Activated CD8-positive, alpha-beta T cell treated with anti-CD3 and anti-CD28 coated beads for 36 hours (primary cell): ENCODE results near the gene MRM1. TPM values are rescaled to one million over a fixed set of nuclear protein-coding genes. Genes with fewer than 3 reads are reported as not detected.

Experiments used
- ATAC-seq: fragments of 200-7000 bp; cut with Tn5 transposase; one replicate; pipeline ENCODE4 v1.10.0; 2021; ENCODE audit warnings: mild to moderate bottlenecking, moderate library complexity
- CTCF ChIA-PET: fragments of 350-600 bp; sonication (Branson Sonifier 250); formaldehyde crosslinking; loops from one replicate; lab custom pipeline; 2021; ENCODE audit warnings: antibody characterized with exemption; lab: Charles Lee
- POLR2A ChIA-PET: fragments of 350-600 bp; sonication (Branson Sonifier 250); formaldehyde crosslinking; loops from one replicate; lab custom pipeline; 2021; ENCODE audit warnings: antibody characterized with exemption; lab: Charles Lee
- DNase-seq: peaks from one replicate; pipeline ENCODE4 v3.0.0-alpha.2; 2020
- H3K27ac Mint-ChIP-seq: one replicate; pipeline ENCODE4 v1.8.0; 2021; ENCODE audit warnings: mild to moderate bottlenecking, mixed read lengths
- H3K27me3 Mint-ChIP-seq: one replicate; pipeline ENCODE4 v1.8.0; 2021; ENCODE audit warnings: mixed read lengths
- H3K36me3 Mint-ChIP-seq: one replicate; pipeline ENCODE4 v1.8.0; 2021; ENCODE audit warnings: low read depth, mixed read lengths
- H3K4me1 Mint-ChIP-seq: one replicate; pipeline ENCODE4 v1.8.0; 2021; ENCODE audit warnings: low read depth, mixed read lengths
- H3K4me3 Mint-ChIP-seq: one replicate; pipeline ENCODE4 v1.8.0; 2021; ENCODE audit warnings: mild to moderate bottlenecking, moderate library complexity, mixed read lengths
- H3K9me3 Mint-ChIP-seq: one replicate; pipeline ENCODE4 v1.8.0; 2021; ENCODE audit warnings: mixed read lengths
- intact Hi-C: fragments of 100-400 bp; cut with micrococcal nuclease; formaldehyde crosslinking; loops from one replicate; pipeline ENCODE4 v1.10.0; 2022
- total RNA-seq, 2 experiments: library from RNA; stranded (reverse); gene quantifications; one replicate each; pipeline ENCODE4 v1.2.3, GENCODE V29; 2021
- TF ChIP-seq, protein P1 (sequence below): fragments of 200-600 bp; IDR thresholded peaks from one replicate; pipeline ENCODE4 v1.8.0; 2022; ENCODE audit warnings: antibody characterized with exemption, mild to moderate bottlenecking

The MRM1 gene
- total RNA-seq, 2 experiments from 2014 or later, result 24.5 to 27.4 TPM

DNA sequence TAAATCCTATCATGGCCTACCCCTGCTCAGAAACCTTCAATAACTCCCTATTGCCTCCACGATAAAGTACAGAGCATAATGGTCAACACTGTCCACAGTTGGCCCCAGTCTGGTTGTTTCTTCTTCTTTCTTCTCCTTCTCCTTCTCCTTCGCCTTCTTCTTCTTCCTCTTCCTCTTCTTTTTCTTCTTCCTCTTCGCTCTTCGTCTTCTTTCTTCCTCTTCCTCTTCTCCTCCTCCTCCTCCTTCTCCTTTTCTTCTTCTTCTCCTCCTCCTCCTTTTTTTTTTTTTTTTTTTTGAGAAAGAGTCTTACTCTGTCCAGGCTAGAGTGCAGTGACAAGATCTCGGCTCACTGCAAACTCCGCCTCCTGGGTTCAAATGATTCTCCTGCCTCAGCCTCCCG, 23.8 kb downstream of the MRM1 start:
- no peak overlapping the region for H3K27ac Mint-ChIP-seq
- H3K9me3 Mint-ChIP-seq, result no peaks in the 10 kb centered on the region
- H3K4me3 Mint-ChIP-seq, result no peak overlapping the region
- ATAC-seq, result no peak
- no peaks in the 10 kb centered on the region for H3K27me3 Mint-ChIP-seq
- ChIA-PET CTCF (interaction anchor here (0.6 to 2.2 kb wide), 16 partner anchors 9 to 473 kb away, joined by 3 to 21 read pairs (median 4); no protein-coding TSS in a partner anchor), POLR2A (interaction anchor here (0.6 kb wide), 1 partner anchor 14 kb away, joined by 3 read pairs; no protein-coding TSS in a partner anchor)
- no peak for DNase-seq
- no peaks in the 10 kb centered on the region for H3K36me3 Mint-ChIP-seq
- TF ChIP-seq, protein P1, sequence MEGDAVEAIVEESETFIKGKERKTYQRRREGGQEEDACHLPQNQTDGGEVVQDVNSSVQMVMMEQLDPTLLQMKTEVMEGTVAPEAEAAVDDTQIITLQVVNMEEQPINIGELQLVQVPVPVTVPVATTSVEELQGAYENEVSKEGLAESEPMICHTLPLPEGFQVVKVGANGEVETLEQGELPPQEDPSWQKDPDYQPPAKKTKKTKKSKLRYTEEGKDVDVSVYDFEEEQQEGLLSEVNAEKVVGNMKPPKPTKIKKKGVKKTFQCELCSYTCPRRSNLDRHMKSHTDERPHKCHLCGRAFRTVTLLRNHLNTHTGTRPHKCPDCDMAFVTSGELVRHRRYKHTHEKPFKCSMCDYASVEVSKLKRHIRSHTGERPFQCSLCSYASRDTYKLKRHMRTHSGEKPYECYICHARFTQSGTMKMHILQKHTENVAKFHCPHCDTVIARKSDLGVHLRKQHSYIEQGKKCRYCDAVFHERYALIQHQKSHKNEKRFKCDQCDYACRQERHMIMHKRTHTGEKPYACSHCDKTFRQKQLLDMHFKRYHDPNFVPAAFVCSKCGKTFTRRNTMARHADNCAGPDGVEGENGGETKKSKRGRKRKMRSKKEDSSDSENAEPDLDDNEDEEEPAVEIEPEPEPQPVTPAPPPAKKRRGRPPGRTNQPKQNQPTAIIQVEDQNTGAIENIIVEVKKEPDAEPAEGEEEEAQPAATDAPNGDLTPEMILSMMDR, result no peak
- intact Hi-C loops, result loop anchor here (5.0 kb wide), 2 partner anchors 82 to 422 kb away; no protein-coding TSS in a partner anchor
- H3K4me1 Mint-ChIP-seq, result no peaks in the 10 kb centered on the region

DNA sequence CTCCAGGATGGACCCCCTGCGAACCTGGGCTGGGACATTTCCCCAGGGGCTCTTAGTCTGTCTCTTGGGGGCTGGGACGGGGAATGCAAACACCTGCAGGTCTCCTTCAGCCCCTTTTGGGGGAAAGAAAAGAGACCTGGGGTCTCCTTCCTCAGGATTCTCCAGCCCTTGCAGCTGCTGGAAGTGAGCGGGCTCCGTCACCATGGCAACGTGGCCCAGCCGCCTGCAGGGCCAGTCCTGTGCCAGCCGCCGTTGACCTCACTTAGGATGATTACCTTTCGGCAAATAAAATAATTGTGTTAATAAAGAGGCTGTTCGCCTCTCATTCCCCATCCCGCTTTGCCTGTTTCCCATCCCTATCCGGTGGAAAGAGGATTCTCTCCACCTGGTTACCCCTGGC, 25.7 kb downstream of the MRM1 start:
- no peaks in the 10 kb centered on the region for H3K36me3 Mint-ChIP-seq
- TF ChIP-seq, protein P1, result no peak
- ChIA-PET POLR2A (no interaction called here), CTCF (interaction anchor here (0.9 to 3.3 kb wide), 5 partner anchors 12 to 131 kb away, joined by 3 to 21 read pairs (median 10); no protein-coding TSS in a partner anchor)
- no peak overlapping the region for H3K4me3 Mint-ChIP-seq
- H3K27me3 Mint-ChIP-seq, result no peaks in the 10 kb centered on the region
- no peaks in the 10 kb centered on the region for H3K4me1 Mint-ChIP-seq
- intact Hi-C loops, result loop anchor here (5.0 kb wide), 2 partner anchors 80 to 420 kb away; no protein-coding TSS in a partner anchor
- no peaks in the 10 kb centered on the region for H3K9me3 Mint-ChIP-seq
- no peak overlapping the region for H3K27ac Mint-ChIP-seq
- DNase-seq, result no peak
- ATAC-seq, result no peak

DNA sequence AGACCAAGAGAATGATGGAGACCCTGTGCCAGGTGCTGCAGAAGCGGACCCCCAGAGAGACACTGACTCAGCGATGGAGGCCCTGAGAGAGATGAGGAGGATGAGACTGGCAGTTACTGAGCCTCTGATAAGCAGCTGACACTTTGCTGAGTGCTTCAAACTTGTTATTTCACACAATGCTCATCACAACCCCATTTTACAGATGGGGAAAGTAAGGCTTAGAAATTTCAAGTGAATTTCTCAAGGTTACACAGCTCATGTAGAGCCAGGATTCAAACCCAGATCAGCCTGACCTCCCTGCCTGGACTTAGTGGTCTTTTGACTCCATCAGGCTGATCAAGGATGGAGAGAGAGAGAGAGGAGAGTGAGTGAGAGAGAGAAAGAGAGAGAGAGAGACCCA, 27.2 kb downstream of the MRM1 start:
- H3K4me1 Mint-ChIP-seq, result no peaks in the 10 kb centered on the region
- H3K27ac Mint-ChIP-seq, result no peak overlapping the region
- TF ChIP-seq, protein P1, result no peak
- peaks cover 5% of the 10 kb centered on the region for H3K27me3 Mint-ChIP-seq
- H3K9me3 Mint-ChIP-seq, result no peaks in the 10 kb centered on the region
- ATAC-seq, result no peak
- H3K36me3 Mint-ChIP-seq, result no peaks in the 10 kb centered on the region
- intact Hi-C loops, result loop anchor here (5.0 kb wide), 2 partner anchors 79 to 419 kb away; no protein-coding TSS in a partner anchor
- DNase-seq, result no peak
- H3K4me3 Mint-ChIP-seq, result no peak overlapping the region
- CTCF ChIA-PET, result interaction anchor here (0.5 to 4.3 kb wide), 19 partner anchors 8 to 1074 kb away, joined by 3 to 34 read pairs (median 4); no protein-coding TSS in a partner anchor
- POLR2A ChIA-PET, result interaction anchor here (1.1 to 1.2 kb wide), 2 partner anchors 29 to 97 kb away, joined by 3 to 4 read pairs; no protein-coding TSS in a partner anchor

DNA sequence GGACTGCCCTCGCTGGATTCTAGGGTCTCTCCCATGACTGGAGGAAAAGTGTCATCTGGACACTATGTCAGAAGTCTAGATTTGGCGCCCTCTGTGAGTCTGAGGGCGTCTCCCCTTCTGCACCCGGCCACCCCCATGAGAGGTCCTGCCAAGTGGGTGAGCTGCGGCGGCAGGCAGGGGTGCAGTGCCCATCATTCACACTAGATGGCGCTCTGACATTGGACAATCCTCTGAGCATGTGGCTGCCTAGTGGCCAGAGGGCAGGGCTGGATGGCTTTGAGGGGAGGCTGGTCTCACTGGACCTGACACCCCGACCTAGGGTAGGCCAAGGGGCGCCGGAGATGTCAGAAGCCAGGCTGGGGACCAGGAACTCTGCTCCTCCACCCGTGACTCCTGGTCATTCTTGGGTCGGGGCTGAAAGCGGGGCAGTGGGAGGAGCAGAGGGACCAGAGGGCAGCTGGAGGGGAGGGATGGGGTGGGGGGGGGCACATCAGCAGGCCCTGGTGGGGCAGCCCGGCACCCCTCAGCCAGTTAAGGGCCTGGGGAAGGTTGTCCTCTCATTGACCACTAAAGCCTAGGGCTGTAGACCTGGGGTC, 28.0 kb downstream of the MRM1 start:
- H3K9me3 Mint-ChIP-seq, result no peaks in the 10 kb centered on the region
- CTCF ChIA-PET, result interaction anchor here (0.5 to 4.3 kb wide), 16 partner anchors 25 to 1073 kb away, joined by 3 to 34 read pairs (median 4); no protein-coding TSS in a partner anchor
- H3K27me3 Mint-ChIP-seq, result peaks cover 5% of the 10 kb centered on the region
- intact Hi-C loops, result loop anchor here (5.0 kb wide), 2 partner anchors 78 to 418 kb away; no protein-coding TSS in a partner anchor
- ATAC-seq, result peak; percentile 96
- TF ChIP-seq, protein P1, result peak; percentile 95
- POLR2A ChIA-PET, result interaction anchor here (1.2 kb wide), 1 partner anchor 96 kb away, joined by 3 read pairs; no protein-coding TSS in a partner anchor
- H3K4me1 Mint-ChIP-seq, result no peaks in the 10 kb centered on the region
- H3K36me3 Mint-ChIP-seq, result no peaks in the 10 kb centered on the region
- peak; percentile 85 for DNase-seq
- H3K4me3 Mint-ChIP-seq, result no peak overlapping the region
- H3K27ac Mint-ChIP-seq, result no peak overlapping the region
